AG10803 (cell line): ENCODE measurements around the gene NOC2L.

Experiments used
- DNase-seq: peaks from one replicate; pipeline ENCODE4 v3.0.0; 2010; ENCODE audit warnings: low read depth
- H3K4me3 ChIP-seq: 2 replicates; pipeline ENCODE4 v1.5.1; 2011; ENCODE audit warnings: mild to moderate bottlenecking, low read length, control low read depth
- CTCF ChIP-seq: conservative IDR thresholded peaks from 2 replicates; pipeline ENCODE4 v1.5.1; 2011; ENCODE audit warnings: mild to moderate bottlenecking, low read length, control low read depth, inconsistent platforms

NOC2L gene

GRCh38 chr1:916173-917075 is 42.6 kb downstream of the NOC2L start:
- H3K4me3 ChIP-seq = no peak overlapping the region
- TF ChIP-seq CTCF = no peak
- no peak for DNase-seq

GRCh38 chr1:915295-916172 is 43.5 kb downstream of the NOC2L start:
- no peak for DNase-seq
- H3K4me3 ChIP-seq = no peak overlapping the region
- no peak for TF ChIP-seq CTCF

- DNase-seq = no peak
- no peak overlapping the region for H3K4me3 ChIP-seq
- no peak for TF ChIP-seq CTCF
These were observed 44.2 kb downstream of the NOC2L start for GRCh38 chr1:914891-915280.

GRCh38 chr1:914131-914890 is 44.7 kb downstream of the NOC2L start:
- DNase-seq = no peak
- TF ChIP-seq CTCF = no peak

GRCh38 chr1:913491-914130 is 45.4 kb downstream of the NOC2L start:
- no peak for TF ChIP-seq CTCF

More at GRCh38 chr1:914131-914890, 44.7 kb downstream of the NOC2L start:
- no peak overlapping the region for H3K4me3 ChIP-seq

GRCh38 chr1:912740-913301 is 46.2 kb downstream of the NOC2L start:
- H3K4me3 ChIP-seq = no peak overlapping the region
- peak; percentile 37 for DNase-seq
- peak; percentile 34 for TF ChIP-seq CTCF

More at GRCh38 chr1:913491-914130, 45.4 kb downstream of the NOC2L start:
- DNase-seq = no peak
- H3K4me3 ChIP-seq = no peak overlapping the region
